HCT116 (cell line): ENCODE measurements around the gene MAGOHB.

Experiments used
- CEBPB ChIP-seq: IDR thresholded peaks from 2 replicates; pipeline ENCODE4 v1.6.1; 2012; ENCODE audit warnings: low read depth
- JUND ChIP-seq: IDR thresholded peaks from 2 replicates; pipeline ENCODE4 v1.6.1; 2012
- MAX ChIP-seq: IDR thresholded peaks from 2 replicates; pipeline ENCODE4 v1.6.1; 2012
- POLR2A ChIP-seq: IDR thresholded peaks from 2 replicates; pipeline ENCODE4 v1.7.0; 2011; ENCODE audit warnings: borderline replicate concordance; ENCODE audit not compliant: insufficient read depth, insufficient read length; ENCODE audit errors: extremely low read depth
- POLR2AphosphoS5 ChIP-seq: IDR thresholded peaks from 2 replicates; pipeline ENCODE4 v1.6.1; 2011; ENCODE audit warnings: mild to moderate bottlenecking, low read depth, low read length, moderate library complexity
- SIN3A ChIP-seq: IDR thresholded peaks from 2 replicates; pipeline ENCODE4 v1.6.1; 2012; ENCODE audit warnings: low read depth
- SP1 ChIP-seq: IDR thresholded peaks from 2 replicates; pipeline ENCODE4 v1.6.1; 2012; ENCODE audit warnings: low read depth
- TCF7L2 ChIP-seq: IDR thresholded peaks from 2 replicates; pipeline ENCODE4 v1.7.0; 2011; ENCODE audit warnings: borderline replicate concordance, inconsistent platforms; ENCODE audit not compliant: insufficient read depth, insufficient read length; ENCODE audit errors: extremely low read depth
- TF ChIP-seq, protein P1 (sequence below), 3 experiments: fragments of 200-600 bp in 1 of 3; sonication (generic) in 1 of 3; IDR thresholded peaks in 2 of 3; conservative IDR thresholded peaks in 1 of 3; 2 replicates each; pipeline ENCODE4 v1.5.1; 2012 to 2017; ENCODE audit warnings: low read depth in 2 of 3, low read length in 2 of 3, antibody characterized with exemption in 1 of 3, borderline replicate concordance in 1 of 3, control low read depth in 1 of 3, mild to moderate bottlenecking in 1 of 3, mixed read lengths in 1 of 3, mixed run types in 1 of 3, moderate library complexity in 1 of 3; ENCODE audit not compliant: insufficient read depth in 1 of 3

DNA sequence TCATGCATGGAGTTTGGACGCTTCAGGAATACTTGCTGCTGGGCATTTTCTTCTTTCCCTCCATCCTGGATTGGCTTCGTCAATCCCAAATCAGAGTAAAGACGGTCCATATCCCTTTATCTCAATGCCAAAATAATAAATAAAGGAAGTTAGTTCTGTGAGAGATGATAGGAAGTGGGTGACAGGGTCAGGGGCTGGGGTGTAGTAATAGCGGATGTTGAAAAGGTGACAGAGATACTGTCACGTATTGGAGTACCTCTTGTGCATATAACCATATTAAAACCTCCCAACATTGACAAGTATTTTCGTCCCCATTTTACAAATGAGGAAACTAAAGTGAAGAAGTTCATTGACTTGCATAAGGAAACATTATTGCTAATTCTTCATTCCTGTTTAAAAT lies 12.4 kb downstream of the MAGOHB start:
- TF ChIP-seq MAX (no peak), POLR2A (no peak), SP1 (no peak), POLR2AphosphoS5 (no peak), SIN3A (no peak), JUND (no peak), CEBPB (no peak), TCF7L2 (no peak)
- TF ChIP-seq, protein P1, sequence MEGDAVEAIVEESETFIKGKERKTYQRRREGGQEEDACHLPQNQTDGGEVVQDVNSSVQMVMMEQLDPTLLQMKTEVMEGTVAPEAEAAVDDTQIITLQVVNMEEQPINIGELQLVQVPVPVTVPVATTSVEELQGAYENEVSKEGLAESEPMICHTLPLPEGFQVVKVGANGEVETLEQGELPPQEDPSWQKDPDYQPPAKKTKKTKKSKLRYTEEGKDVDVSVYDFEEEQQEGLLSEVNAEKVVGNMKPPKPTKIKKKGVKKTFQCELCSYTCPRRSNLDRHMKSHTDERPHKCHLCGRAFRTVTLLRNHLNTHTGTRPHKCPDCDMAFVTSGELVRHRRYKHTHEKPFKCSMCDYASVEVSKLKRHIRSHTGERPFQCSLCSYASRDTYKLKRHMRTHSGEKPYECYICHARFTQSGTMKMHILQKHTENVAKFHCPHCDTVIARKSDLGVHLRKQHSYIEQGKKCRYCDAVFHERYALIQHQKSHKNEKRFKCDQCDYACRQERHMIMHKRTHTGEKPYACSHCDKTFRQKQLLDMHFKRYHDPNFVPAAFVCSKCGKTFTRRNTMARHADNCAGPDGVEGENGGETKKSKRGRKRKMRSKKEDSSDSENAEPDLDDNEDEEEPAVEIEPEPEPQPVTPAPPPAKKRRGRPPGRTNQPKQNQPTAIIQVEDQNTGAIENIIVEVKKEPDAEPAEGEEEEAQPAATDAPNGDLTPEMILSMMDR (IDR thresholded peaks at IDR 0.05 in 2 of 3, conservative IDR thresholded peaks at IDR 0.05 in 1 of 3; ENCODE audit: borderline replicate concordance in 1 of 3, insufficient read depth in 1 of 3, low read depth in 2 of 3, low read length in 2 of 3): no peak
